WTC11 (cell line): ENCODE results near the gene CACNA1B.

Experiments
- CBFB ChIP-seq: sonication (generic); formaldehyde crosslinking; IDR thresholded peaks from 2 replicates; pipeline ENCODE4 v1.8.1; 2022; ENCODE audit warnings: mild to moderate bottlenecking, low read depth, missing genetic modification reagents
- CREM ChIP-seq: sonication (generic); formaldehyde crosslinking; IDR thresholded peaks from 2 replicates; pipeline ENCODE4 v1.8.1; 2022; ENCODE audit warnings: mild to moderate bottlenecking, missing genetic modification reagents, moderate library complexity
- JUN ChIP-seq: sonication (generic); formaldehyde crosslinking; IDR thresholded peaks from 2 replicates; pipeline ENCODE4 v1.8.0; 2023; ENCODE audit warnings: mild to moderate bottlenecking, missing genetic modification reagents
- NFYB ChIP-seq: sonication (generic); formaldehyde crosslinking; conservative IDR thresholded peaks from 2 replicates; pipeline ENCODE4 v1.8.0; 2022; ENCODE audit warnings: low read depth, missing genetic modification reagents
- TF ChIP-seq, protein P1 (sequence below): fragments of 200-600 bp; IDR thresholded peaks from 2 replicates; pipeline ENCODE4 v1.8.0; 2022; ENCODE audit warnings: antibody characterized with exemption
- TF ChIP-seq, protein P2 (sequence below): sonication (generic); formaldehyde crosslinking; IDR thresholded peaks from 2 replicates; pipeline ENCODE4 v1.8.1; 2023; ENCODE audit warnings: mild to moderate bottlenecking, moderate library complexity, missing genetic modification reagents

DNA sequence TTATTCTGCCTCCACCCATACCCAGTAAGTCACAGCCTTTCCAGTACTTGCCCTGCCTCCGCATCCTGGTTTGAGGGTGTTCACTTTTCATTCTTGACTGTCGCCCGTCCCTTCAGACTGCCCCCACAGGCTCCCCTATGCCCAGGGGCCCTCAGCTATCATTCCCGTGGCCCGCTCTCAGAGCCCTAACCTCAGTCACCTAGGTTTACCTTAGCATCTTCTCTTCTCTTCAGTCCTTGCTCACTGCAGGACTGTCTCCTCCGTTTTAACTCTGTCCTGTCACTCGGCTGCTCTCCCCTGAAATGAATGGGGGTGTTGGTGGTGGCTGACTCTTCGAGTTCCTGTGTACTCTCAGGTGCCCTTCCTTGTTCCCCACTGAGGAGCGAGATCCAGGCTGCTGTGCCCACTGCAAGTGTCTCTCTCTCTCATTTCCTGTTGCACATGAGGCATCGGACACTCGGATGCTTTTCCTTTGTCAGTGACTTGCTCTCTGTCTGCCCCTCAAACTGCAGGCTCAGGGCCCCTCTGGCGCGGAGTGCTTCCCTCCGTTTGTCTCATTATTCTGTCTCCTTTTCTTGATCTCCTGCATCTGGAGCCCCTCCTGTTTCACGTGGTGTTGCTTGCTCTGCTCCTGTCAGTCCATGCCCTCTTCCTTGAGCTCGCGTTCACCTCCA is 89.8 kb downstream of the CACNA1B start:
- no peak for TF ChIP-seq JUN (CRISPR knock-in tag)
- no peak for TF ChIP-seq CREM (CRISPR knock-in tag)
- TF ChIP-seq CBFB: no peak
- TF ChIP-seq, protein P1, sequence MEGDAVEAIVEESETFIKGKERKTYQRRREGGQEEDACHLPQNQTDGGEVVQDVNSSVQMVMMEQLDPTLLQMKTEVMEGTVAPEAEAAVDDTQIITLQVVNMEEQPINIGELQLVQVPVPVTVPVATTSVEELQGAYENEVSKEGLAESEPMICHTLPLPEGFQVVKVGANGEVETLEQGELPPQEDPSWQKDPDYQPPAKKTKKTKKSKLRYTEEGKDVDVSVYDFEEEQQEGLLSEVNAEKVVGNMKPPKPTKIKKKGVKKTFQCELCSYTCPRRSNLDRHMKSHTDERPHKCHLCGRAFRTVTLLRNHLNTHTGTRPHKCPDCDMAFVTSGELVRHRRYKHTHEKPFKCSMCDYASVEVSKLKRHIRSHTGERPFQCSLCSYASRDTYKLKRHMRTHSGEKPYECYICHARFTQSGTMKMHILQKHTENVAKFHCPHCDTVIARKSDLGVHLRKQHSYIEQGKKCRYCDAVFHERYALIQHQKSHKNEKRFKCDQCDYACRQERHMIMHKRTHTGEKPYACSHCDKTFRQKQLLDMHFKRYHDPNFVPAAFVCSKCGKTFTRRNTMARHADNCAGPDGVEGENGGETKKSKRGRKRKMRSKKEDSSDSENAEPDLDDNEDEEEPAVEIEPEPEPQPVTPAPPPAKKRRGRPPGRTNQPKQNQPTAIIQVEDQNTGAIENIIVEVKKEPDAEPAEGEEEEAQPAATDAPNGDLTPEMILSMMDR: no peak
- no peak for TF ChIP-seq NFYB (CRISPR knock-in tag)
- TF ChIP-seq, protein P2, sequence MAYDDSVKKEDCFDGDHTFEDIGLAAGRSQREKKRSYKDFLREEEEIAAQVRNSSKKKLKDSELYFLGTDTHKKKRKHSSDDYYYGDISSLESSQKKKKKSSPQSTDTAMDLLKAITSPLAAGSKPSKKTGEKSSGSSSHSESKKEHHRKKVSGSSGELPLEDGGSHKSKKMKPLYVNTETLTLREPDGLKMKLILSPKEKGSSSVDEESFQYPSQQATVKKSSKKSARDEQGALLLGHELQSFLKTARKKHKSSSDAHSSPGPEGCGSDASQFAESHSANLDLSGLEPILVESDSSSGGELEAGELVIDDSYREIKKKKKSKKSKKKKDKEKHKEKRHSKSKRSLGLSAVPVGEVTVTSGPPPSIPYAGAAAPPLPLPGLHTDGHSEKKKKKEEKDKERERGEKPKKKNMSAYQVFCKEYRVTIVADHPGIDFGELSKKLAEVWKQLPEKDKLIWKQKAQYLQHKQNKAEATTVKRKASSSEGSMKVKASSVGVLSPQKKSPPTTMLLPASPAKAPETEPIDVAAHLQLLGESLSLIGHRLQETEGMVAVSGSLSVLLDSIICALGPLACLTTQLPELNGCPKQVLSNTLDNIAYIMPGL (CRISPR knock-in tag): no peak
